ENCODE data around the gene C4BPA. TPM values are rescaled to one million over a fixed set of nuclear protein-coding genes. Genes with fewer than 3 reads are reported as not detected.

C4BPA gene
- total RNA-seq, 1 experiment from 2014 or later, result not detected

DNA sequence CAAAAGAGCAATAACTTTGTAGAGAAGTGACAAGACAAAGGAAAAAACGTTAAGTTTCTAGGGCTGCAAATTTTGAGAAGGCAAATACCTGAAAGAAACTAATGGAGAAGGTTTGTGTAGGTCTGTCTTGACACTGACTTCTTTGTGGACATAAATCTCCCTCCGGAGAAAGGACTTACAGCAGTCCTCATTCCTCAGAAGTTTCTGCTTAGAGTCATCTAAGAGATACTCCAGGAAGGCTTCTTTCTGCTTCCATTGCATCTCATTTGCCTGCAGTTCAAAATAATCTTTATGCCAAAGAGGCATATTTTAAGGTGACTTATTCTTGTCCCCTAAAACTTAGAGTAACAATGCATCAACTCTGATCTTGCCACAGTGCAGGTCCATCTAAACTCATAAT, 19.8 kb upstream of the C4BPA start:
- ATAC-seq (peak; percentile 25), DNase-seq (no peak)
- Histone ChIP-seq H3F3A (ENCODE audit: low read length, unreplicated experiment) (no peaks in the 10 kb centered on the region), H3K4me2 (ENCODE audit: low read length) (no peak overlapping the region), H3K27me3 (ENCODE audit: low read length) (no peaks in the 10 kb centered on the region), H3K79me2 (ENCODE audit: low read length) (no peaks in the 10 kb centered on the region), H3K4me1 (ENCODE audit: insufficient read depth, low read length) (peaks cover 16% of the 10 kb centered on the region), H3K36me3 (ENCODE audit: low read depth, low read length) (no peaks in the 10 kb centered on the region), H3K4me3 (ENCODE audit: low read length) (no peak overlapping the region), H3K27ac (ENCODE audit: low read length) (no peak overlapping the region), H2AFZ (ENCODE audit: low read length) (no peak overlapping the region), H3K9me3 (ENCODE audit: low read length) (no peaks in the 10 kb centered on the region), H4K20me1 (ENCODE audit: low read length) (no peaks in the 10 kb centered on the region), H3K9me2 (replicated peaks; ENCODE audit: low read length) (no peaks in the 10 kb centered on the region), H3K9ac (ENCODE audit: low read length) (no peak overlapping the region)
- intact Hi-C loops (cut with micrococcal nuclease), result loop anchor here (1.0 to 2.0 kb wide), 3 partner anchors 237 to 415 kb away; partner anchors contain the start of gene CD55
- CTCF ChIA-PET, result interaction anchor here (0.6 to 2.1 kb wide), 5 partner anchors 237 to 415 kb away, joined by 3 to 20 read pairs (median 7); partner anchors contain the start of gene CD55
- no peak for TF ChIP-seq EZH2 (IDR thresholded peaks at IDR 0.05; ENCODE audit: low read length, unreplicated experiment)
- TF ChIP-seq, protein P1, sequence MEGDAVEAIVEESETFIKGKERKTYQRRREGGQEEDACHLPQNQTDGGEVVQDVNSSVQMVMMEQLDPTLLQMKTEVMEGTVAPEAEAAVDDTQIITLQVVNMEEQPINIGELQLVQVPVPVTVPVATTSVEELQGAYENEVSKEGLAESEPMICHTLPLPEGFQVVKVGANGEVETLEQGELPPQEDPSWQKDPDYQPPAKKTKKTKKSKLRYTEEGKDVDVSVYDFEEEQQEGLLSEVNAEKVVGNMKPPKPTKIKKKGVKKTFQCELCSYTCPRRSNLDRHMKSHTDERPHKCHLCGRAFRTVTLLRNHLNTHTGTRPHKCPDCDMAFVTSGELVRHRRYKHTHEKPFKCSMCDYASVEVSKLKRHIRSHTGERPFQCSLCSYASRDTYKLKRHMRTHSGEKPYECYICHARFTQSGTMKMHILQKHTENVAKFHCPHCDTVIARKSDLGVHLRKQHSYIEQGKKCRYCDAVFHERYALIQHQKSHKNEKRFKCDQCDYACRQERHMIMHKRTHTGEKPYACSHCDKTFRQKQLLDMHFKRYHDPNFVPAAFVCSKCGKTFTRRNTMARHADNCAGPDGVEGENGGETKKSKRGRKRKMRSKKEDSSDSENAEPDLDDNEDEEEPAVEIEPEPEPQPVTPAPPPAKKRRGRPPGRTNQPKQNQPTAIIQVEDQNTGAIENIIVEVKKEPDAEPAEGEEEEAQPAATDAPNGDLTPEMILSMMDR (conservative IDR thresholded peaks at IDR 0.05; ENCODE audit: low read depth, low read length), result no peak
- TF ChIP-seq EZH2phosphoT487 (IDR thresholded peaks at IDR 0.05; ENCODE audit: borderline replicate concordance, low read length), result no peak
- POLR2A ChIA-PET (ENCODE audit: unreplicated experiment), result interaction anchor here (0.6 to 1.0 kb wide), 2 partner anchors 237 to 387 kb away, joined by 3 read pairs; partner anchors contain the start of gene CD55
- BruUV-seq (replicated peaks), result no TSS peak

DNA sequence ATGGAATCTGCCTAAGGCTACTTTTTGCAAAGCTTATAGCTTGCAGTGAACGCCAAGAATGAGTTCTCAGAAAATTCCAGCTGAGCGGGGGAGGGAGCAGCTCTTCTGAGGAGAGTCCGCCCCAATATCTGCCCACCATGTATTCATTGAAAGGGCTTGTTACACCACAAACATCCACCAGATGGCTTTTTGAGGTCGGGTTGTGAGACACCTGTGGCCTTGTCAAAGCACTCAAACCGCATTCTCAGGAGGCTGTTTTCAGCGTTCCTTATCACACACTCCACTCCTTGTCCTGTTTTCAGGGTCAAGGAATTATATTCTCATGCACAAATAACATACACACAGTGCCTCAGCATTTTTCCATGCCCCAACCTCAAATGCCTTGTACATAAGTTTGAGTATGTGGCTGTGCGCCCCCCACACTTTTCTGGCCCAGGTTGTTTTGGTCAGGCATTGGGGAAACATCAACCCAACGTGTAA, 19.3 kb upstream of the C4BPA start:
- Histone ChIP-seq H3F3A (ENCODE audit: low read length, unreplicated experiment) (no peaks in the 10 kb centered on the region), H3K9me2 (replicated peaks; ENCODE audit: low read length) (no peaks in the 10 kb centered on the region), H3K9ac (ENCODE audit: low read length) (no peak overlapping the region), H4K20me1 (ENCODE audit: low read length) (no peaks in the 10 kb centered on the region), H3K4me3 (ENCODE audit: low read length) (no peak overlapping the region), H3K9me3 (ENCODE audit: low read length) (no peaks in the 10 kb centered on the region), H3K27ac (ENCODE audit: low read length) (no peak overlapping the region), H3K79me2 (ENCODE audit: low read length) (no peaks in the 10 kb centered on the region), H3K36me3 (ENCODE audit: low read depth, low read length) (no peaks in the 10 kb centered on the region), H3K4me2 (ENCODE audit: low read length) (no peak overlapping the region), H3K27me3 (ENCODE audit: low read length) (no peaks in the 10 kb centered on the region), H3K4me1 (ENCODE audit: insufficient read depth, low read length) (peaks cover 13% of the 10 kb centered on the region), H2AFZ (ENCODE audit: low read length) (no peak overlapping the region)
- no TSS peak for BruUV-seq (replicated peaks)
- ATAC-seq (peak; percentile 89), DNase-seq (peak; percentile 95)
- ChIA-PET CTCF (interaction anchor here (0.6 to 2.1 kb wide), 5 partner anchors 237 to 415 kb away, joined by 3 to 20 read pairs (median 7); partner anchors contain the start of gene CD55), POLR2A (ENCODE audit: unreplicated experiment) (interaction anchor here (1.0 kb wide), 1 partner anchor 237 kb away, joined by 3 read pairs; the partner anchor contains the start of gene CD55)
- TF ChIP-seq, protein P1 (conservative IDR thresholded peaks at IDR 0.05; ENCODE audit: low read depth, low read length), result peak; percentile 94
- no peak for TF ChIP-seq EZH2phosphoT487 (IDR thresholded peaks at IDR 0.05; ENCODE audit: borderline replicate concordance, low read length)
- intact Hi-C loops (cut with micrococcal nuclease), result loop anchor here (1.0 to 2.0 kb wide), 3 partner anchors 236 to 415 kb away; partner anchors contain the start of gene CD55

DNA sequence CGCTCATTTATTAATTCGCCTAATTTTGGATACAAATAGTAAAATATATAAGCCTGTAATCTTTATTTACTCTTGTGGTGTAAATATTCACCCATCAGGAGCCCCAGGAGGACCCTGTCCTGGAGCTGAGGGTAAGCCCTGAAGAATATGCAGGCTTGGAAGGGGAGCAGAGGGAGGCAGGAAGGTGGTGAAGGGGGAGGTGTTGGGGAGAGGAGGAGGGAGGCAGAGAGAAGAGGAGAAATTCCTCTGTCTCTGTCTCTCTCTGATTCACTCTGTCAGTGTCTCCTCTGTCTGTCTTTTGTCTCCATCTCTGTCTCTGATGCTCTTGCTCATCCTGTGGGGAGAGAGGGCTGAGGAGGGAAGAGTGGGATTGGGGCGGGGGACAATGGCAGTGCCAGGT, 18.1 kb upstream of the C4BPA start:
- H3K4me3 ChIP-seq (ENCODE audit: low read length), result no peak overlapping the region
- intact Hi-C loops (cut with micrococcal nuclease), result loop anchor here (2.0 kb wide), 1 partner anchor 235 kb away; the partner anchor contains the start of gene CD55
- ATAC-seq, result no peak
- H3K9ac ChIP-seq (ENCODE audit: low read length), result no peak overlapping the region
- peaks cover 4% of the 10 kb centered on the region; the same call in 1 of the 2 replicates for H3K4me1 ChIP-seq (ENCODE audit: insufficient read depth, low read length)
- TF ChIP-seq EZH2phosphoT487 (IDR thresholded peaks at IDR 0.05; ENCODE audit: borderline replicate concordance, low read length) (no peak), EZH2 (IDR thresholded peaks at IDR 0.05; ENCODE audit: low read length, unreplicated experiment) (no peak)
- TF ChIP-seq, protein P1 (conservative IDR thresholded peaks at IDR 0.05; ENCODE audit: low read depth, low read length), result no peak
- H3F3A ChIP-seq (ENCODE audit: low read length, unreplicated experiment), result no peaks in the 10 kb centered on the region
- no TSS peak for BruUV-seq (replicated peaks)
- no peaks in the 10 kb centered on the region for H3K36me3 ChIP-seq (ENCODE audit: low read depth, low read length)
- ChIA-PET POLR2A (ENCODE audit: unreplicated experiment) (no interaction called here), CTCF (no interaction called here)
- H3K27ac ChIP-seq (ENCODE audit: low read length), result no peak overlapping the region
- H2AFZ ChIP-seq (ENCODE audit: low read length), result no peak overlapping the region
- H4K20me1 ChIP-seq (ENCODE audit: low read length), result no peaks in the 10 kb centered on the region
- H3K9me2 ChIP-seq (replicated peaks; ENCODE audit: low read length), result no peaks in the 10 kb centered on the region
- H3K4me2 ChIP-seq (ENCODE audit: low read length), result no peak overlapping the region
- no peak for DNase-seq
- no peaks in the 10 kb centered on the region for H3K9me3 ChIP-seq (ENCODE audit: low read length)
- H3K79me2 ChIP-seq (ENCODE audit: low read length), result no peaks in the 10 kb centered on the region
- H3K27me3 ChIP-seq (ENCODE audit: low read length), result 0 out of 2 replicates have a peak, but pooled peaks cover 2% of the 10 kb centered on the region
